HG03354 (cell line): ENCODE measurements around the gene DGKB.

ENCODE experiments used
- ATAC-seq: cut with Tn5 transposase; IDR thresholded peaks from one replicate; pipeline ENCODE4 v1.9.1; 2021; ENCODE audit warnings: mild to moderate bottlenecking; ENCODE audit not compliant: unreplicated experiment, poor library complexity, severe bottlenecking

DGKB gene

DNA sequence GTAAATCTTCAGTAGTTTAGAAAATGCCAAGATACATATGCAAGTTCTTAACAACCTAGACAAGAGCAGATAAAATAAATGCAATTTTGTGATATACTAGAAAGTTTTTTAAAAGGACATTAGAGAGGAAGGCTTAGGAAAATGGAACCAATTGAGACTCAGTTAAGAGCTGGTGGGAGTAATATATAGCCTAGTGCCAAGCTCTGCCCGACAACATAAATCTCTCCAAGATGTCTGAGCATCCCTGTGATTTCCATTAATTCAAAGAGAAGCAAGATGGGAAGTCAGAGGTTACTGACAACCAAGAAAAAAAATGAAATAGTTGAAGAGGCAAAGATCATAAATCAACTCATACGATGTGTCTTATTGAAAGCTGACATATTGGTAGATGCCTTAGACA is 74.5 kb downstream of the DGKB start:
- ATAC-seq = no peak

DNA sequence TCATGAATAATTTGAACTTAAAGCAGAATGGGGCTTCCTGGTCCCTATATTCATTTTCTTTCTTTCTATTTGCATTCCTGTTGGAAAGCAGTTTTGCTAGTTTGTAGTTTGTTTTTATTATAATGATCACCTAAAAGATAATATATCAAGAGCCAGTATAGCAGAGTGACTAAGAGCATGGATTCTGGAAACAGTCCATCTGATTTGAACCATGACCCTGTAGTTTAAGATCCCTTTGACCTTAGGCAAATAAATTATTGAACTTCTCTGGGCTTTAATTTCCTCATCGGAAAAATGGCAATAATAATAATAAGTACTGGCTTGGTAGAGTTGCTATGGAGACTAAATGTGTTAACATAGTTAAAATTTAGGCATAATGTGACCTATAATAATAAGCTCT is 76.1 kb downstream of the DGKB start:
- ATAC-seq = no peak

- ATAC-seq = no peak
These were observed 76.6 kb downstream of the DGKB start for GRCh38 chr7:14825912-14826311.

- ATAC-seq = no peak
These were observed 80.1 kb downstream of the DGKB start for GRCh38 chr7:14822481-14822854.

- ATAC-seq = no peak
These were observed 80.6 kb downstream of the DGKB start for GRCh38 chr7:14821757-14822480.

DNA sequence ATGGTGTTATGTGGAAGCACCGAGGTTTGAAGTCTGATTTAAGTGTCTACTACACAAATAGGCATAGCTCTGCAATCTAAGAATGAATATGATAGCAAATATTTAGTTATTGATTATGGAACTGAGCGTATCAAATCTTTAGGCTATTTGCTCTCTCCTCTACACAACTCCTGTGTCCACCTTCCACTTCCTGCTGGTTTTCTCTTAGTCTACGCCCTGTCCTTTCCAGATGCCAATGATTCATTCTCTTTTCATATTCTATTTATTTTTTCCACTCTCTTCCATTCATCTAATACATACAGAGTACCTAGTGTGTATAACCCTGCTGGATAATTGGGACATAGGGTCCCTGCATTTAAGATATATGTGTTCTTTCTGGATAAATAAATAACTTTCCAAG is 83.7 kb downstream of the DGKB start:
- ATAC-seq = no peak

DNA sequence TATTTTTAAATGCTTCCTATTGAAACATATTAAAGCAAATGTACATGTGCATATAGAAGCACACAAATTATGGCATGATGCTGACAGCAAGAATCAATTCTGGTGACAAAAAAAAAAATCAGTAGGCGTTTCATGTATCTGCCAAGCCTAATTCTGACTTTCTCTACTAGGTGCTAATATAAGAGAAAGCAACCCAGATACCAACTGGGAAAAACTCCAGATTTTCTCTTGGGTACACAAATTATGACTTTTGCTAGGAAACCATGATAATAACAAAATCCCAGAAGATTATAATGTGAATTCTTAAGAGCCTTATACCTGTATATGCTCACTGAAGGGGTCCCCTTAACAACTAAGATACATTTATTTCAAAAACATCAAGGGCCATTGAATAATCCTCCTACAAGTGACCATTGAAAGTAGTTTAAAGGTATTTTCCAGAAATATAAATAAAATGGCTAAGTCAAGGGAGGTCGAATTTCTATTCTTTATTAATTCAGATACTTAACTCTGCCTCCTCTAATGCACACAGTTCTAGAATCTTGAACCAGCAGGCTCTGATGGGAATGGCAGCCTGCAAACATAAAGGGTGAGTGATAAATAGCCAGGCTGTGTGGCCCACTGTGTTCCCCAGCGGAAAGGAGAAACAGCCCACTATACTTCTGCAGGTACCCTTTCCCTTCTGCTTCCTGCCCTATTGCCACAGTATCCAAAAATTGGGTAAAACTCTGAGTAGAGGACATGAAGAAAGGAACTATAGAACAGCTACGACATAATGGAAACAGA is 84.5 kb downstream of the DGKB start:
- ATAC-seq = no peak

DNA sequence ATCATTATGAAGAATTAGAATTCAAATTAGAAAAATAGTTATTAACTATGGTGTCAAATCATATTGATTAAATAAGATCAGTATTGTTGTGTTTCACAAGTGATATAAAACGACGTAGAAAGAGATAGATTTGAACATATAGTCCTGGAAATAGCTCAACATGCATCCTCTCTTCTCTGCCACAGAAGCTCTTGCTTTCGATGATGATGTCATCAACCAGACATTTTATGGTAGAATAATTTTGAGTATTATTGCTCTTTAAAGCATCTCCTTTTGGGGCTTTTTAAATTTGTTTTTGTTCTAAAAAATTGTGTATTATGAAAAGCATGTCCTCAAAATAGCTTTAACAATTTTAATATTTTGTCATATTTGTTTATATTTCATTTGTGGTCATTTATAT is 95.0 kb downstream of the DGKB start:
- ATAC-seq = no peak

GRCh38 chr7:14806891-14807290 is 95.7 kb downstream of the DGKB start:
- ATAC-seq = no peak

DNA sequence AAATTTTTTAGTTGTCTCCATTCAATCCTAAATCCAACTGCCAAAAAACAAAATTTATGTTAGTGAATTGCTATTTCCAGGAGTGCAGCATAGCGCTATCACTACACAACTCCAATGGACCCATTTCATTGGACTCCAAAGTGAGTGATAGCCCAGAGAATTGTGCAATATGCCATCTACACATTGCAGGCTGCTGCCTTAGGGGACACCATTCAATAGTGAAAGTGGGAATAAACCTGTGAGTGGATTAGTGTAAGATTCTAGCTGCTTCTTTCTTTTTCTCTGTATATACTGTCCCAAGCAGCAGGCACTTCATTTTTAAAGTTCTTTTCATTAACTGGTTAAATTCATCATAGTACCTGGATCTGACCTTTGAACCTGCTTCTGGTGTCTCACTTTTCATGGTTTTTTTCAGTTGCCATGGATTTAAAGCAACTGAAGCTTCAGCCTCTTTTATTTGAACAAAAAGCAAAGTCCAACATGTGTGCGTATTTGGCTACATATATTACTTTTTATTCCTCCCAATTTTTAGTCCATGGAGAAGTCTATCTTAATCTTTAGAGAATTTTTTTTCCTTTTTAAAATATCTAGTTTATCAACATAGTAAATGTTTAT is 97.3 kb downstream of the DGKB start:
- ATAC-seq = no peak

- ATAC-seq = no peak
These were observed 101.9 kb downstream of the DGKB start for GRCh38 chr7:14800664-14801063.

GRCh38 chr7:14793151-14793550 is 109.4 kb downstream of the DGKB start:
- no peak for ATAC-seq

- ATAC-seq = no peak
These were observed 115.0 kb downstream of the DGKB start for GRCh38 chr7:14787551-14787950.

GRCh38 chr7:14786314-14786895 is 116.1 kb downstream of the DGKB start:
- ATAC-seq = no peak

GRCh38 chr7:14777806-14778205 is 124.7 kb downstream of the DGKB start:
- no peak for ATAC-seq

DNA sequence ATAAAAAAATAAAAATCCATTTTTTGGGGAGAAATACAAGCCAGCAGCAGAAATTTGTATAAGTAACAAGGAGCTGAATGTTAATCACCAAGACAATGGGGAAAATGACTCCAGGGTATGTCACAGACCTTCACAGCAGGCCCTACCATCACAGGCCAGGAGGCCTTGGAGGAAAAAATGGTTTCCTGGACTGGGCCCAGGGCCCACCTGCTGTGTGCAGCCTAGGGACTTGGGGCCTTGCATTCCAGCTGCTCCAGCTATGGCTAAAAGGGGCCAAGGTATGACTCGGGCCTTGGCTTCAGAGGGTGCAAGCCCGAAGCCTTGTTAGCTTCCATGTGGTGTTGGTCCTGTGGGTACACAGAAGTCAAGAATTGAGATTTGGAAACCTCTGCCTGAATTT is 126.3 kb downstream of the DGKB start:
- no peak for ATAC-seq

DNA sequence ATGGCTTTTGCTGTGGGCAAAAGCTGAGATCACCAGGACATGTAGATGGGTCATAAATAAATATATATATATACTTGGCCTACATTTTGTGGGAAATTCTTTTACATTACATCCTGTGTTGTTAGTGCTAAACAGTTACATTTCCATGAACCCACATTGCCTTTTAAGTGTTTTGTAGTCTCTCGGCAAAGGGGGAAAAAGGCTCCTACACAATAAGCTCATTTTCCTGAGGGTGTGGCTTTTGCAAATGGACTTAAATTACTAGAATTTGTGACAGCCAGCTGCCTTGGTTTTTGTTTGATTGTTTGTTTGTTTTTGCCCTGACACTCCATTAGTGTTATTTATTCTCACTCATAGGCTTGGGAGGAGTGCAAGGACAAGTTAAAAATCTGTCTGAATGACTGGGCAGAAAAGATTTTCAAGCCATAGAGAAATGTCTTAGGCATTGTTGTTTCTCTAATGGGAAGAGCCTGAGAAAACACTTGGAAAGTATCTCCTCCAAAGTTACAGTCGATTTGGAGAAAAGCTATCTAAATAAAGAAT is 128.8 kb downstream of the DGKB start:
- no peak for ATAC-seq

- no peak for ATAC-seq
These were observed 131.9 kb downstream of the DGKB start for GRCh38 chr7:14770614-14771013.

DNA sequence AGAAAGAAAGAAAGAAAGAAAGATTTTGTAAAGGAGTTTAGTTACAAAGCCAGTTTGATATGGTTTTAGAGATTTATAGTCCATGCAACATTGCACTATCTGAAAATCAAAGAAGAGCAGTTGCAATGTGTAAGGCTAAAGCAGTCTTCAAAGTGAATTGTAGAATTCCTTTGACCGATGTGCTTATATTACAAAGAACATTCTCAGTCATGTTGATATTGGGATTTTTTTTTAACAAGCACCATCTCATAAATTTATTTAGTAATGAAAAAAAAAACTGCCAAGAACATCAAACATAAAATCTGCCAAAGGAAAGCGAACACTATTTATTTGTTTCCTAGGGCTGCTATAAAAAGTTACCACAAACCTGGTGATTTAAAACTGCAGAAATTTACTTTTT is 133.3 kb downstream of the DGKB start:
- no peak for ATAC-seq

DNA sequence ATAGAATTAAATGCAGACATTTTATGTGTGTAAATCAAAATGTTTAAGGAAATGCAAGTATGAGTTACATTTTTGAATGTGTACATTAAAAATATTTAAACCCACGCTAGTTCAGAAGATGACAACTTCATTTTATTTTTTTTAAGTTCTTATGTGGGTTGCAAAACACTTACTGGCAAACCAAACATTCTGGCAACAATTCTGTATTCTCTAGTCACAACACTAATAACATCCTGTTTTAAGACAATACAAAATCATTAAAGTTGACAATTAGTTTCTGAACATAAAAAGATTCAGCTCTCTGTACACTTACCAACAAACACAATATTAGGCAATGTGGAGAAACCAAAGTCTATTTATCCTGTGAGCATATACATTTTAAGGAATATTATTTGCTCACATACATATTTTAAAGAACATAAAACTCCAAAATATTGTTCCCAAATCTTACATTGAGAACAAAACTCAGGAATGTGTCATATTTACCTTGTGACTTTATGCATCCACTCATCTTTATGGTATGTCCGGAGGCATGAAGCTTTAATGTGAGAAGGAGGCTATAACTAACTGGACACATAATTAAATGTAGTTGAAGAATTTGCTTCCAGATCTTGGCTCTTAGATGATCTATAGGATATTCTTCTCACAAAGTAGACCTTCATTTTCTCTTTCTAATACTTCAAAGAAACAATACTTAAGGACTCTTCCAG is 134.7 kb downstream of the DGKB start:
- no peak for ATAC-seq
